ENCODE data around the gene QRICH2.
"Not testable (repeated sequence)": the region's sequence is repeated elsewhere in the genome, so short reads cannot be mapped to it uniquely, and the experiment has no call there.

Gene QRICH2, protein sequence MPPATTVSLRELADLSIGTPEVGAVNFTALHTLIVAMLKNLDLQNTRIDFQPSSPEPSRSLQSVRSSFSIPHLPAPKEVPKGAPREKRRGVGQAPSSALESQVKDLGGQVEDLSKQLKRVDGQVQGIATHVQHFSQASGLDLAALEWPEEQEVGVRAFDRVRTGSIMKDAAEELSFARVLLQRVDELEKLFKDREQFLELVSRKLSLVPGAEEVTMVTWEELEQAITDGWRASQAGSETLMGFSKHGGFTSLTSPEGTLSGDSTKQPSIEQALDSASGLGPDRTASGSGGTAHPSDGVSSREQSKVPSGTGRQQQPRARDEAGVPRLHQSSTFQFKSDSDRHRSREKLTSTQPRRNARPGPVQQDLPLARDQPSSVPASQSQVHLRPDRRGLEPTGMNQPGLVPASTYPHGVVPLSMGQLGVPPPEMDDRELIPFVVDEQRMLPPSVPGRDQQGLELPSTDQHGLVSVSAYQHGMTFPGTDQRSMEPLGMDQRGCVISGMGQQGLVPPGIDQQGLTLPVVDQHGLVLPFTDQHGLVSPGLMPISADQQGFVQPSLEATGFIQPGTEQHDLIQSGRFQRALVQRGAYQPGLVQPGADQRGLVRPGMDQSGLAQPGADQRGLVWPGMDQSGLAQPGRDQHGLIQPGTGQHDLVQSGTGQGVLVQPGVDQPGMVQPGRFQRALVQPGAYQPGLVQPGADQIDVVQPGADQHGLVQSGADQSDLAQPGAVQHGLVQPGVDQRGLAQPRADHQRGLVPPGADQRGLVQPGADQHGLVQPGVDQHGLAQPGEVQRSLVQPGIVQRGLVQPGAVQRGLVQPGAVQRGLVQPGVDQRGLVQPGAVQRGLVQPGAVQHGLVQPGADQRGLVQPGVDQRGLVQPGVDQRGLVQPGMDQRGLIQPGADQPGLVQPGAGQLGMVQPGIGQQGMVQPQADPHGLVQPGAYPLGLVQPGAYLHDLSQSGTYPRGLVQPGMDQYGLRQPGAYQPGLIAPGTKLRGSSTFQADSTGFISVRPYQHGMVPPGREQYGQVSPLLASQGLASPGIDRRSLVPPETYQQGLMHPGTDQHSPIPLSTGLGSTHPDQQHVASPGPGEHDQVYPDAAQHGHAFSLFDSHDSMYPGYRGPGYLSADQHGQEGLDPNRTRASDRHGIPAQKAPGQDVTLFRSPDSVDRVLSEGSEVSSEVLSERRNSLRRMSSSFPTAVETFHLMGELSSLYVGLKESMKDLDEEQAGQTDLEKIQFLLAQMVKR (N-terminal part only)

DNA sequence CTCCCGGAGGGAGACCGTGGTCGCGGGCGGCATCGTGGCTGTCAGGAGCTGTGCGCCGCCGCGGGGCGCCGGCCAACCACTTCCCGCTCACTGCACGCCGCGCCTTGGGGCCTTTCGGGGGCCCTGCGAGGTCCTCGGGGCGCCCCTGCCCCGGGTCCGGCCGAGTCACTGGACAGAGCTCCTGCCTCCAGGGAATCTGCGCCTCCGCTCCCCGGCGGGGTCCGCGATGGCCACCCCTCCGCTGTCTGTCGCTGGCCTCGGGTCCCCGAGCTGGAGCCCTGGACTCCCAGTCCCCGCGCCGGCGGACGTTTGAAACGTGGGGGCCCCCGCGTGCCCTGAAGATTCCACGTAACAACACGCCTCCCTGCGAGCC lies at the start of gene QRICH2:
TSS of gene QRICH2 (minus strand) at position 311 of the 373 bp plus-strand sequence. CDS start at position 33, 278 bp downstream.
- DNase-seq: no peak

DNA sequence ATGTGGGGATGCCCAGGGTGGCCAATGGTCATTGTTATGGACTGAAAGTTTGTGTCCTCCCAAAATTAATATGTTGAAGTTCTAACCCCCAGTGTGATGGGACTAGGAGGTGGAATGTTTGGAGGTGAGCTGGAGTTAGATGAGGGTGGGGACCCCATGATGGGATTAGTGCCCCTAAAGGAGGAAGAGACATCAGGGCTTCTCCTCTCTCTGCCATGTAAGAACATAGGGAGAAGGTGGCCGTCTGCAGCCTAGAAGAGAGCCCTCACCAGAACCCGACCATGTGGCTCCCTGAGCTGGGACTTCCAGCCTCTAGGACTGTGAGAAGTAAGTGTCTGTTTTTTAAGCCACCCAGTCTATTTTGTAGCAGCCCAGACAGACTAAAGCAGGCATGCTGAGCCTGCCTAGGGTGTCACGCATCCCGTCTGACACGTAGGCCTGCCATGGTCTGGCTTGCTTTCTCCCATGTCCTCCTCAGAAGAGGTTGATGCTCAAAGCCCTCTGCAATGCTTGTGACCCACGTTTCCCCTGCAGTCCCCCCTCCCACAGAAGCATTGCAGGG lies 49.6 kb upstream of the QRICH2 start:
- no peak for DNase-seq

GRCh38 chr17:76356803-76357456 lies 48.9 kb upstream of the QRICH2 start:
- DNase-seq: no peak

DNA sequence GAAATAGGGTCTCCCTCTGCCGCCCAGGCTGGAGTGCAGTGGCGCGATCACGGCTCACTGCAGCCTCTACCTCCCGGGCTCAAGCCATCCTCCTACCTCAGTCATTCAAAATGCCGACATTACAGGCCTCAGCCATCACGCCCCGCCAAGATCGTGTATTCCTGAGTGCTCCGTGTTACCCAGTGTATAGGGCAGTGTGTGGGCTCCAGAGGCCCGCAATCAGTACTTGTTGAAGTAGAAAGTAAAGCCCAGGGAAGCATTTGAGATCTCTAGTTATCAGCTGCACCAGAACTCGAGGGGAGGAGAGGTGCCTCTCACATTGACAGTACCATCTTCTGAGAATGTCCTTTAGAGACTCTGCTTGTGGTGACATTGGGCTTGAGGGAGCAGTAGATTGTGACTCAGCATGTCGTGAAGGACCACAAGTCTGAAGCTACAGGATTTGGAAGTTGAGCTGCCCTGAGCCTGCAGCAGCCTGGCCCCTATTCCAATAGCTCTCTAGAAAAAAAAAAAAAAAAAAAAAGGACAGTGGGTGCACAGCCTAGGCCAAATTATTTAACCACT lies 46.8 kb upstream of the QRICH2 start:
- no peak for DNase-seq

GRCh38 chr17:76354317-76354729 lies 46.2 kb upstream of the QRICH2 start:
- DNase-seq: no peak

DNA sequence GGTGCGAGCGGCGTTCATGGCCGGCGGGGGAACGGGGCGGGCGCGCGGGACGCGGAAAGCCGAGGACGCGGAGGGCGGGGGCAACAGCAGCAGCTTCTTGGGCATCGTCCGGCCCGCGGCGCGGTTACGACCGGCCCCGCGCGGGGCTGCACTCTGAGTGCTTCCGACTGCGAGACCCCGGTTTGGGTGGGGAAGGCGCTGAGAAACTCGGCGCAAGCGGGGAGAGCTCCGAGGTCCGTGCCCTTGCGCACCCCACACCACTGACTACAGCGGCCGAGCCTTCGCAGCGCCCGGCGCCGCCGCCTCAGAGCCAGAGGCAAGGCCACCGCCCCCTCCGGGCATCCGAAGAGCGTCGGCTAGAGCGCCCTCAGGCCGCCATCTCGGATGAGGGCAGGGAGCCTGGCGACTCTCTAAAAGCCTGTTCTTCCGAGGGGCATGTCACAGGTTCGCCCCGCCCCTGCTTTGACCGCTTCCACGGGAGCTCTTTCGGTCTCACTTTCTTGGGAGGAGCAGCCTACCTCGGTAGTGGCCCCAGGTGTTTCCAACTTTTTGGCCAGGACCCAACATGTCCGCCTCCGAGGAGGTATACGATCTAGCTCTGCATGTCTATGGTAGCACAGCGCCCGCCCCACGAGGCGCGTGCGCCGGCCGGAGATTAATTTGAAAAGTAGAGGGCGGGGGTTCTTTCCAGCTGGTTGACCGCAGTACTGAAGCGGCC lies 45.7 kb upstream of the QRICH2 start, which contains the start of gene PRPSAP1:
TSS of gene PRPSAP1 (minus strand) at position 318 of the 718 bp plus-strand sequence. CDS start at position 105, 213 bp downstream.
- peak; percentile 72 to 93 for DNase-seq

- DNase-seq: no peak
Observed at GRCh38 chr17:76353004-76353598, 45.0 kb upstream of the QRICH2 start.

GRCh38 chr17:76351526-76352071 lies 43.5 kb upstream of the QRICH2 start:
- DNase-seq: no peak

DNA sequence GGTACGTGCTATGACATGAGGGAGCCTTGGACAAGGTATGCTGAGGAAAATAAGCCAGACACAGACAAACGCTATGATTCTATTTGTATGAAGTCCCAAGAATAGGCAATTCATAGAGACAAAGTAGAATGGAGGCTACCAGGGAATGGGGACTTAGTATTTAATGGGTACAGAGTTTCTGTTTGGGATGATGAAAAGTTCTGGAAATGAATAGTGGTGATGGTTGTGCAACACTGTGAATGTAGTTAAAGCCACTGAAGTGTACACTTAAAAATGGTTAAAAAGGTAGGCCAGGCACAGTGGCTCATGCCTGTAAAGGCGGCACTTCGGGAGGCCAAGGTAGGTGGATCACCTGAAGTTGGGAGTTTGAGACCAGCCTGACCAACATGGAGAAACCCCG lies 42.4 kb upstream of the QRICH2 start:
- DNase-seq: no peak

DNA sequence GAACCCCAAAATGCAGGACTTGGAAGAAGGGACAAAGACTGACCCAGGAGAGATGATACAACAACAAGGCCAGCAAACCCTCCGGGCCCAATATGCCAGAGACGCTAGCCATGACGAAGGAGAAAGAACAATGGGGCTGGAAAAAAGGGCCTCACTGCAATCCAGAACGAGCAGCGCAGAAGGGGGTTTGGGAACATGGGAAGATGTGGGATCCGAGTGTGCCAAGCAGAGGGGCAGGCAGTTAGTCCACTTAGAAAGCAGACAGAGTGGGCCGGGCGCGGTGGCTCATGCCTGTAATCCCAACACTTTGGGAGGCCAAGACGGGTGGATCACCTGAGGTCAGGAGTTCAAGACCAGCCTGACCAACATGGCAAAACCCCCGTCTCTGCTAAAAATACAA lies 38.9 kb upstream of the QRICH2 start:
- not testable (repeated sequence) for DNase-seq

GRCh38 chr17:76345377-76345974 lies 37.4 kb upstream of the QRICH2 start:
- no peak for DNase-seq

DNA sequence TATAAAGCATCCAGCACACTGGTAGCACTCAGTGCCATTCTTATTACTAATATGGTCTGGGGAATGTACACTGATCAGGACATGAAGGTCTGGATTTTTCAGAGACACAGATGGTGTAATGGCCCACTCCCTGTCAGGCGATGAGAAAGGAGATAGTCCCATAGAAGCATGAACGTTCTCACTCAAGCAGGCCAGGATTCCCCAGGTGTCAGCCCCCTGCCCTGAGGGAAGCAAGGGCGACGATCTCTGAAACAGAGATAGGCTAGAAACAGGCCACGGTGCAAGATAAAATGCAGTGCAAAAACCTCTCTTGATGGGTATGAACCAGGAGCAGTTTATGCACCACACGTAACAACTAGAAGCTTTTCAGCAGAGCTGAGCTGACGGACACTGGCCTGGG lies 35.0 kb upstream of the QRICH2 start:
- DNase-seq: no peak

GRCh38 chr17:76341301-76341700 lies 33.2 kb upstream of the QRICH2 start:
- DNase-seq: no peak

GRCh38 chr17:76337413-76337777 lies 29.3 kb upstream of the QRICH2 start:
- DNase-seq: no peak

DNA sequence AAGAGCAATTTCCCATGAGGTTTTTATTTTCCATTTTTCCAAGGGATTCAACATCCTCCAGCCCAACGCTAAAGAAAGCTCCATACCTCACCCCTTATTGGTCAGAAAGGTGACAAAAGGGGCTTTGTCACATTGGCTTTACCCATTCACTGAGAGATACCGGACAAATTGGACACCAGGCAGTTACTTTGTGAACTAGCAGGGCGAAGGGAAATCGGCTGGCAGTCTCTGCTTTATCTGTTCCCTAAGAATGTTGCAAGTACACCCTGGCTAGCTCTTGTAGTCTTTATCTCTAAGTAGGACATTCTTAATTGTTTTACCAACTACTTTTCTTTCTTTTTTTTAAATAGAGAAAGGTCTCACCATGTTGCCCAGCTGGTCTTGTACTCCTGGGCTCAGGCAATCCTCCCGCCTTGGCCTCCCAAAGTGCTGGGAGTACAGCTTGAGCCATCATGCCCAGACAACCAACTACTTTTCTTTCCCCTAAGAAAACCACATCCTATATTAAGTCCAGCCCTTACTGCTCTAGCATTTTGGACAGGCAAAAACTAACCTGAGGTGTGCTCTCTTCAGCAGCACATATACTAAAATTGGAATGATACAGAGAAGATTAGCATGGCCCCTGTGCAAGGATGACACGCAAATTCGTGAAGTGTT lies 28.8 kb upstream of the QRICH2 start:
- DNase-seq: no peak

DNA sequence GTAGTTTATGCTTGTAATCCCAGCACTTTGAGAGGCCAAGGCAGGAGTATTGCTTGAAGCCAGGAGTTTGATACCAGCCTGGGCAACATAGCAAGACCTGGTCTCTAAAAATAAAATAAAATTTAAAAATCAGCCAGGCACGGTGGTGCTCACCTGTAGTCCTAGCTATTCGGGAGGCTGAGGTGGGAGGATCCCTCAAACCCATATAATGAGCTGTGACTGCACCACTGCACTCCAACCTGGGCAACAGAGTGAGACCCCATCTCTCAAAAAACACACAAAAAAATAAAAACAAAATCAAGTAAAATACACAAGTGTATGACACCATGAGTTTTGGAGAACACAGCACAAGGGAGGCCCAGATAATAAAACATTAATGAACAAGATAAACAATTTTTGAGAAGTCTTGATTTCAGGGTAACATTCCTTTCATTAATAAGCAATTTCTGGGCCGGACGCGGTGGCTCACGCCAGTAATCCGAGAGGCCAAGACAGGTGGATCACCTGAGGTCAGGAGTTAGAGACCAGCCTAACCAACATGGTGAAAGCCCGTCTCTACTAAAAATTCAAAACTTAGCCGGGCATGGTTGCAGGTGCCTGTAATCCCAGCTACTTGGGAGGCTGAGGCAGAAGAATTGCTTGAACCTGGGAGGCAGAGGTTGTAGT lies 27.8 kb upstream of the QRICH2 start:
- no peak for DNase-seq

GRCh38 chr17:76333673-76334505 lies 25.8 kb upstream of the QRICH2 start:
- no peak for DNase-seq

- DNase-seq: no peak
Observed at GRCh38 chr17:76331083-76331482, 23.0 kb upstream of the QRICH2 start.
